ENCODE measurements around the gene OR51B4. TPM values are rescaled to one million over a fixed set of nuclear protein-coding genes. Genes with fewer than 3 reads are reported as not detected.

Gene OR51B4
- total RNA-seq = not detected

DNA sequence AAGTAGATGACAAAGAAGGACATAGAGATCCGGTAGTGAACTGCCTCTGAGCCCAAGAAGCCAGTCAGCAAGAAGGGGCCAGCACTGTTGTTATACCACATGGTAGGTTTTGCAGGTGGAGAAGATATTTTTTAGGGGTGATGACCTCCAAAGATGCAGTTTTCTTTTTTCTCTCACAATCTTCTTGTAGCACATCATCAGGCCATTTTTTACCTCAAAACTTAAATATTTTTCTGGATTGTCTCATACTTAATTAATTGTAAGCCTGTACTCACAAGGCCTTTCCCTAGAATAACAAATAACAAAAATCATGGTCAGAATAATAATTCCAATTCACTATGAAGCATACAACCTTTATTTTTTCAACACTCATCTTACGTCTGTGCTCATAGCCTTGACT lies at the start of gene OR51B4:
TSS of gene OR51B4 (minus strand) at position 101 of the 400 bp plus-strand sequence. CDS start at position 101, 0 bp downstream.
- Histone ChIP-seq H3K9me3 (no peaks in the 10 kb centered on the region), H3K4me3 (no peak within 1 kb of the TSS), H3K27me3 (no peaks in the 10 kb centered on the region), H3K4me1 (no peaks in the 10 kb centered on the region), H3K36me3 (no peaks in the 10 kb centered on the region), H3K27ac (no peak within 1 kb of the TSS)
- DNase-seq (ENCODE audit: extremely low spot score in 2 of 2) = no peak
- intact Hi-C loops (cut with DNase I) = no loop called here
- TF ChIP-seq POLR2A (IDR thresholded peaks at IDR 0.05) (no peak), POLR2AphosphoS5 (IDR thresholded peaks at IDR 0.05; ENCODE audit: insufficient read depth in 1 of 2, low read depth in 1 of 2) (no peak)
- TF ChIP-seq, protein P1, sequence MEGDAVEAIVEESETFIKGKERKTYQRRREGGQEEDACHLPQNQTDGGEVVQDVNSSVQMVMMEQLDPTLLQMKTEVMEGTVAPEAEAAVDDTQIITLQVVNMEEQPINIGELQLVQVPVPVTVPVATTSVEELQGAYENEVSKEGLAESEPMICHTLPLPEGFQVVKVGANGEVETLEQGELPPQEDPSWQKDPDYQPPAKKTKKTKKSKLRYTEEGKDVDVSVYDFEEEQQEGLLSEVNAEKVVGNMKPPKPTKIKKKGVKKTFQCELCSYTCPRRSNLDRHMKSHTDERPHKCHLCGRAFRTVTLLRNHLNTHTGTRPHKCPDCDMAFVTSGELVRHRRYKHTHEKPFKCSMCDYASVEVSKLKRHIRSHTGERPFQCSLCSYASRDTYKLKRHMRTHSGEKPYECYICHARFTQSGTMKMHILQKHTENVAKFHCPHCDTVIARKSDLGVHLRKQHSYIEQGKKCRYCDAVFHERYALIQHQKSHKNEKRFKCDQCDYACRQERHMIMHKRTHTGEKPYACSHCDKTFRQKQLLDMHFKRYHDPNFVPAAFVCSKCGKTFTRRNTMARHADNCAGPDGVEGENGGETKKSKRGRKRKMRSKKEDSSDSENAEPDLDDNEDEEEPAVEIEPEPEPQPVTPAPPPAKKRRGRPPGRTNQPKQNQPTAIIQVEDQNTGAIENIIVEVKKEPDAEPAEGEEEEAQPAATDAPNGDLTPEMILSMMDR (IDR thresholded peaks at IDR 0.05) = no peak

DNA sequence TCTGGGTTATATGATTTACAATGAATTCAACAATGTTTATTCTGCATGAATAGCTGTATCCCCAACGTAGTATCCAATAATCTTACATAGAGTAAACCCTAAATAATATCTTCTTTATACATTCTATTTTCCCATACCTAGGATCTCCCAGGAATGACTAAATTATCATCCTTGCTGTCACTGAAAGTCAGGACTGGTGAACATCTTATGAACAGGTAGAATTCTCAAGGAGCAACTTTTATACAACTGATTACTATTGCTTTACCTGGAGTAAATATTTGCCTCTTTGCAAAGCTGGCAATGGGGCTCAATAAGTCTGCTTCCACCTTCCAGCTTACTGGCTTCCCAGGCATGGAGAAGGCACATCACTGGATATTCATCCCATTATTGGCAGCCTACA lies 49.5 kb upstream of the OR51B4 start, which contains the start of gene OR51B6:
TSS of gene OR51B6 (plus strand) at position 301 of the 400 bp plus-strand sequence. CDS start at position 301, 0 bp downstream.
- Histone ChIP-seq H3K4me1 (no peaks in the 10 kb centered on the region), H3K9me3 (no peaks in the 10 kb centered on the region), H3K4me3 (no peak within 1 kb of the TSS), H3K27me3 (no peaks in the 10 kb centered on the region), H3K36me3 (no peaks in the 10 kb centered on the region), H3K27ac (no peak within 1 kb of the TSS)
- DNase-seq (ENCODE audit: extremely low spot score in 2 of 2) = no peak
- TF ChIP-seq POLR2A (IDR thresholded peaks at IDR 0.05) = no peak
- no peak for TF ChIP-seq POLR2AphosphoS5 (IDR thresholded peaks at IDR 0.05; ENCODE audit: insufficient read depth in 1 of 2, low read depth in 1 of 2)
- TF ChIP-seq, protein P1 (IDR thresholded peaks at IDR 0.05) = no peak
- intact Hi-C loops (cut with DNase I) = no loop called here

DNA sequence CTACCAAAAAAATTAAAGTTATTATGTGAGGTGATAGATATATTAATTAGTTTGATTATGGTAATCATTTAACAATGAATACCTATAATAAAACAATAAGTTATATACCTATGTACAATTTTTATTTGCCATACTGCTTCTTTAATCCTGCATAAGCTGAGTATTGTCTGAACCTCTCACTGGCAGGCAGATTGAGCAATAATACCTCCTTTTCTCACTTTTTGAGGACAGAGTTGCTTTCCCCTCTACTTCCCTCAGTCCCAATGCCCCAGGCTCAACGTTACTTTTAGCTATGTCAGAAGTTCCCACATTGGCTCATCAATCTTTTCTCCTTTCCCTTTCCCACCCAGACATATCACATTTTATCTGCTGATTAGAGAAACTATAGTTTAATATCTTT lies 47.8 kb upstream of the OR51B4 start:
- no peaks in the 10 kb centered on the region for H3K36me3 ChIP-seq
- DNase-seq (ENCODE audit: extremely low spot score in 2 of 2) = no peak
- no peaks in the 10 kb centered on the region for H3K27me3 ChIP-seq
- H3K27ac ChIP-seq = no peak overlapping the region
- intact Hi-C loops (cut with DNase I) = no loop called here
- no peak overlapping the region for H3K4me3 ChIP-seq
- TF ChIP-seq POLR2AphosphoS5 (IDR thresholded peaks at IDR 0.05; ENCODE audit: insufficient read depth in 1 of 2, low read depth in 1 of 2) = no peak
- no peak for TF ChIP-seq POLR2A (IDR thresholded peaks at IDR 0.05)
- TF ChIP-seq, protein P1 (IDR thresholded peaks at IDR 0.05) = no peak
- no peaks in the 10 kb centered on the region for H3K4me1 ChIP-seq
- H3K9me3 ChIP-seq = no peaks in the 10 kb centered on the region

GRCh38 chr11:5348551-5349194 lies 46.9 kb upstream of the OR51B4 start:
- TF ChIP-seq POLR2AphosphoS5 (IDR thresholded peaks at IDR 0.05; ENCODE audit: insufficient read depth in 1 of 2, low read depth in 1 of 2) = no peak
- TF ChIP-seq POLR2A (IDR thresholded peaks at IDR 0.05) = no peak
- TF ChIP-seq, protein P1 (IDR thresholded peaks at IDR 0.05) = no peak
- H3K4me3 ChIP-seq = no peak overlapping the region
- no peaks in the 10 kb centered on the region for H3K4me1 ChIP-seq
- no peak for DNase-seq (ENCODE audit: extremely low spot score in 2 of 2)
- H3K27me3 ChIP-seq = no peaks in the 10 kb centered on the region
- H3K36me3 ChIP-seq = no peaks in the 10 kb centered on the region
- intact Hi-C loops (cut with DNase I) = no loop called here
- no peak overlapping the region for H3K27ac ChIP-seq
- H3K9me3 ChIP-seq = no peaks in the 10 kb centered on the region

- Histone ChIP-seq H3K4me3 (no peak overlapping the region), H3K27ac (no peak overlapping the region), H3K4me1 (no peaks in the 10 kb centered on the region), H3K9me3 (no peaks in the 10 kb centered on the region), H3K36me3 (no peaks in the 10 kb centered on the region), H3K27me3 (no peaks in the 10 kb centered on the region)
- intact Hi-C loops (cut with DNase I) = no loop called here
- TF ChIP-seq, protein P1 (IDR thresholded peaks at IDR 0.05) = no peak
- TF ChIP-seq POLR2AphosphoS5 (IDR thresholded peaks at IDR 0.05; ENCODE audit: insufficient read depth in 1 of 2, low read depth in 1 of 2) = no peak
- TF ChIP-seq POLR2A (IDR thresholded peaks at IDR 0.05) = no peak
- no peak for DNase-seq (ENCODE audit: extremely low spot score in 2 of 2)
Observed at GRCh38 chr11:5345831-5346230, 44.1 kb upstream of the OR51B4 start.

Measured in vagina (tissue), 2 donors.